ENCODE measurements around the gene RASL11B. TPM values are rescaled to one million over a fixed set of nuclear protein-coding genes. Genes with fewer than 3 reads are reported as not detected.

RASL11B gene
- total RNA-seq, 4 donors from 2014 or later: 0.55 to 0.64 TPM; not detected in 2

DNA sequence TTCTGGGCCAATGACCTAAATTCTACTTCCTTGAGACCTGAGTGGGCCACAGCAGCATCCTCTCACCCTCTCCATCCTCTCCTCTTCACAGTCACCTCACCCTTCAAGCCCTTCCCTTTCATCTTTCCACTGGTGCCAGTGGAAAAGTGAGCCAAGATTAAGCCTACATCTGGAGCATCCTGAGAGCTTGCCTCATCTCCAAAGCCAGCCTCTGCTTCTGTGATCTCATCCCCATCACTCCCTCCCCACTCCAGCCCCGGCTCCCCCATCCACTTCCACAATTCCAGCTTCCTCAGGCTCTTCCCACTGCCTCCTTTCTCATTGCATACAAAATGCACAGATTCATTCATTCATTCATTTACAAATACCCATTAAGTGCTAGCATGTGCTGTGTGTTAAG lies 10.1 kb upstream of the RASL11B start:
- H3K36me3 ChIP-seq: no peaks in the 10 kb centered on the region
- 71 to 73% methylated on average over 1 of the region's 1 CpG for WGBS, 2 donors (ENCODE audit: low coverage in 1 of 2)
- H3K4me3 ChIP-seq: no peak overlapping the region
- H3K27me3 ChIP-seq: no peaks in the 10 kb centered on the region
- H3K4me1 ChIP-seq: peaks cover 0 to 11% (median 3%) of the 10 kb centered on the region in 4 donors
- no peaks in the 10 kb centered on the region for H3K9me3 ChIP-seq
- H3K27ac ChIP-seq: no peak overlapping the region
- no peak for DNase-seq
- TF ChIP-seq EP300 (IDR thresholded peaks at IDR 0.05; ENCODE audit: low read depth) (no peak), POLR2AphosphoS5 (IDR thresholded peaks at IDR 0.05) (no peak), POLR2A (IDR thresholded peaks at IDR 0.05) (no peak)
- TF ChIP-seq, protein P1, sequence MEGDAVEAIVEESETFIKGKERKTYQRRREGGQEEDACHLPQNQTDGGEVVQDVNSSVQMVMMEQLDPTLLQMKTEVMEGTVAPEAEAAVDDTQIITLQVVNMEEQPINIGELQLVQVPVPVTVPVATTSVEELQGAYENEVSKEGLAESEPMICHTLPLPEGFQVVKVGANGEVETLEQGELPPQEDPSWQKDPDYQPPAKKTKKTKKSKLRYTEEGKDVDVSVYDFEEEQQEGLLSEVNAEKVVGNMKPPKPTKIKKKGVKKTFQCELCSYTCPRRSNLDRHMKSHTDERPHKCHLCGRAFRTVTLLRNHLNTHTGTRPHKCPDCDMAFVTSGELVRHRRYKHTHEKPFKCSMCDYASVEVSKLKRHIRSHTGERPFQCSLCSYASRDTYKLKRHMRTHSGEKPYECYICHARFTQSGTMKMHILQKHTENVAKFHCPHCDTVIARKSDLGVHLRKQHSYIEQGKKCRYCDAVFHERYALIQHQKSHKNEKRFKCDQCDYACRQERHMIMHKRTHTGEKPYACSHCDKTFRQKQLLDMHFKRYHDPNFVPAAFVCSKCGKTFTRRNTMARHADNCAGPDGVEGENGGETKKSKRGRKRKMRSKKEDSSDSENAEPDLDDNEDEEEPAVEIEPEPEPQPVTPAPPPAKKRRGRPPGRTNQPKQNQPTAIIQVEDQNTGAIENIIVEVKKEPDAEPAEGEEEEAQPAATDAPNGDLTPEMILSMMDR (IDR thresholded peaks at IDR 0.05): no peak
- in situ Hi-C loops (cut with MboI; ENCODE audit: low pct_ligation_motif_present in 1 of 4, low pct_unique_long_range_greater_than_20kb in 1 of 4, low sequenced_read_pairs in 3 of 4): no loop called here
- intact Hi-C loops (cut with DNase I; ENCODE audit: low total_unique reads): no loop called here

DNA sequence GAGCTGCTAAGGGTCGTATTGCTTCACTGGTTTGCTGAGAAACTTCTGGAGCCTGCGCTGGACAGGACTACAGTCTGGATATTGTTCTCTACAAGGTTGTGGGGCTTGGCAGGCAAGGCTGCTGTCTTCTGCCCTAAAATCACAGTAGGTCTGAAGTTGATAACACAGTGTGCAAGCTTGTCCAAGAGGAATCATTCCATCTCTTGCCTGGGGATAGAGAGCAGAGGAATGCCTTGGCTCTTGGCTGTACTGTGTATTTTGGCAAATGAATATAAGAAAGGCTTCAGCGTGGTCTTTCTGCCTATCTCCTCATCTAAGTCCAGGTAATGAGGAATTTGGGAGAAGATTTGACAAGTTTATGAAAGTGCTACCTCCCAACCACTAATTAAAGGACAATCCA lies 9.4 kb upstream of the RASL11B start:
- TF ChIP-seq, protein P1 (IDR thresholded peaks at IDR 0.05): no peak
- no peaks in the 10 kb centered on the region for H3K36me3 ChIP-seq
- DNase-seq: no peak
- in situ Hi-C loops (cut with MboI; ENCODE audit: low pct_ligation_motif_present in 1 of 4, low pct_unique_long_range_greater_than_20kb in 1 of 4, low sequenced_read_pairs in 3 of 4): no loop called here
- no peaks in the 10 kb centered on the region for H3K9me3 ChIP-seq
- H3K27me3 ChIP-seq: no peaks in the 10 kb centered on the region
- 70 to 76% methylated on average over 2 to 3 of the region's 3 CpGs for WGBS, 2 donors (ENCODE audit: low coverage in 1 of 2)
- H3K27ac ChIP-seq: no peak overlapping the region
- H3K4me1 ChIP-seq: peaks cover 0 to 11% (median 3%) of the 10 kb centered on the region in 4 donors
- no peak overlapping the region for H3K4me3 ChIP-seq
- intact Hi-C loops (cut with DNase I; ENCODE audit: low total_unique reads): no loop called here

DNA sequence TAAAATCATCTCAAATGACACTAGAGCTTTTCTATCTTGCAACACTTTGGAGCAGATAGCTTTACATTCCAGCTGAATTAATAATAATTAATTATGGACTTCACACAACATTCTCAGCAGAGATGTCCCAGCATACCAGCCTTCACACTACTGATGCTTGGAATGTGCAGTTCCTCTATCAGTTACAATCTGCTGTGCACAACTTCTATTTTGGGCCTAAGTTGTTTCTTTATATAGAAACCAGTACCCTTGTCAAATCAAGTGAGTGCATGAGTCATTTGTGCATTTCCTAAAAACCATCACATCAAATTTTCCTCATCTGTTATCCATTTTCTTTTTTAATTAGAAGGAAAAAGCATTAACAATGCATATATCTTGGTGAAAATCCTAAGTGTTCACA lies 8.8 kb upstream of the RASL11B start:
- no peaks in the 10 kb centered on the region for H3K27me3 ChIP-seq
- no peak overlapping the region for H3K27ac ChIP-seq
- no peaks in the 10 kb centered on the region for H3K36me3 ChIP-seq
- TF ChIP-seq POLR2A (IDR thresholded peaks at IDR 0.05) (no peak), EP300 (IDR thresholded peaks at IDR 0.05; ENCODE audit: low read depth) (no peak), POLR2AphosphoS5 (IDR thresholded peaks at IDR 0.05) (no peak)
- TF ChIP-seq, protein P1 (IDR thresholded peaks at IDR 0.05): no peak
- in situ Hi-C loops (cut with MboI; ENCODE audit: low pct_ligation_motif_present in 1 of 4, low pct_unique_long_range_greater_than_20kb in 1 of 4, low sequenced_read_pairs in 3 of 4): no loop called here
- DNase-seq: no peak
- no peaks in the 10 kb centered on the region for H3K9me3 ChIP-seq
- H3K4me3 ChIP-seq: no peak overlapping the region
- peaks cover 0 to 11% (median 3%) of the 10 kb centered on the region in 4 donors for H3K4me1 ChIP-seq
- intact Hi-C loops (cut with DNase I; ENCODE audit: low total_unique reads): no loop called here

DNA sequence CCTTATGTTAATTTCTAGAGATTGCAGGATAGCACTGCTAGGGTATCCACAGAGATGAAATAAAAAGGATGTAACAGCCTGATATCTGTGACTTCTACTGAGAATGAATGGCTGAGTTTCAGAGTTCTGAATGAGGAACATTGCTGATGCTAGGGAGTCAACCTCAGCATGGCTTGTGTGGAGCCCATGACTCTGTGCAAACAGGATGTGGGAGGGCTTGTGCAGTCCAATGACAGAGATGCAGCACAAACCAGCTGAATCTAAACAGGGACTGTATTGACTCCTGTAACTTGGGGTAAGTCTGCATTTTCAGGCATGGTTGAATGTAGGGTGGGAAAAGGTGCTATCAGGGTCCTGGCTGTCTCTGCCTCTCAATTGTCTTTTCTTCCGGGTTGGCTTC lies 5.3 kb upstream of the RASL11B start:
- Histone ChIP-seq H3K4me1 (peaks cover 0 to 17% (median 8%) of the 10 kb centered on the region in 4 donors), H3K27ac (no peak overlapping the region), H3K27me3 (peaks cover 12% of the 10 kb centered on the region), H3K36me3 (no peaks in the 10 kb centered on the region), H3K9me3 (no peaks in the 10 kb centered on the region), H3K4me3 (no peak overlapping the region)
- TF ChIP-seq, protein P1 (IDR thresholded peaks at IDR 0.05): no peak
- TF ChIP-seq EP300 (IDR thresholded peaks at IDR 0.05; ENCODE audit: low read depth) (no peak), POLR2A (IDR thresholded peaks at IDR 0.05) (no peak), POLR2AphosphoS5 (IDR thresholded peaks at IDR 0.05) (no peak)
- no peak for DNase-seq
- intact Hi-C loops (cut with DNase I; ENCODE audit: low total_unique reads) (no loop called here), in situ Hi-C loops (cut with MboI; ENCODE audit: low pct_ligation_motif_present in 1 of 4, low pct_unique_long_range_greater_than_20kb in 1 of 4, low sequenced_read_pairs in 3 of 4) (no loop called here)
- WGBS, 2 donors (ENCODE audit: low coverage in 1 of 2): 93% methylated on average over 1 of the region's 1 CpG; no CpG with 5 or more reads in 1 of the 2 donors

All from transverse colon (tissue), 4 donors.